Activated CD4-positive, alpha-beta T cell treated with anti-CD3 and anti-CD28 coated beads for 4 hours (primary cell): ENCODE measurements around the gene TCAF1.
"Not testable (repeated sequence)": the region's sequence is repeated elsewhere in the genome, so short reads cannot be mapped to it uniquely, and the experiment has no call there.

Source experiments
- DNase-seq, 2 donors: peaks; one replicate each; pipeline ENCODE4 v3.0.0-alpha.2; 2020

Gene TCAF1

GRCh38 chr7:143902332-143902899 is 440 bp upstream of the TCAF1 start:
- no peak for DNase-seq

GRCh38 chr7:143901332-143901667 is 676 bp downstream of the TCAF1 start:
- DNase-seq, result peak in 1 of 2 donors; percentile 12

- DNase-seq, result no peak
Observed at GRCh38 chr7:143900230-143900766, 1.7 kb downstream of the TCAF1 start.

- DNase-seq, result no peak
Observed at GRCh38 chr7:143898810-143899209, 3.2 kb downstream of the TCAF1 start.

- no peak for DNase-seq
Observed at GRCh38 chr7:143896667-143897066, 5.3 kb downstream of the TCAF1 start.

GRCh38 chr7:143892527-143893300 is 9.3 kb downstream of the TCAF1 start:
- peak in 1 of 2 donors; percentile 23 for DNase-seq

- DNase-seq, result no peak
Observed at GRCh38 chr7:143891457-143891856, 10.5 kb downstream of the TCAF1 start.

- no peak for DNase-seq
Observed at GRCh38 chr7:143890558-143890957, 11.4 kb downstream of the TCAF1 start.

- no peak for DNase-seq
Observed at GRCh38 chr7:143889068-143889467, 12.9 kb downstream of the TCAF1 start.

- no peak for DNase-seq
Observed at GRCh38 chr7:143886826-143887477, 15.0 kb downstream of the TCAF1 start.

- DNase-seq, result no peak
Observed at GRCh38 chr7:143885951-143886350, 16.0 kb downstream of the TCAF1 start.

GRCh38 chr7:143884969-143885559 is 16.9 kb downstream of the TCAF1 start:
- no peak for DNase-seq

- DNase-seq, result no peak
Observed at GRCh38 chr7:143884241-143884968, 17.6 kb downstream of the TCAF1 start.

- no peak for DNase-seq
Observed at GRCh38 chr7:143882604-143883078, 19.3 kb downstream of the TCAF1 start.

GRCh38 chr7:143882020-143882603 is 19.9 kb downstream of the TCAF1 start:
- DNase-seq, result no peak

GRCh38 chr7:143878884-143879283 is 23.1 kb downstream of the TCAF1 start:
- no peak for DNase-seq

GRCh38 chr7:143877098-143877497 is 24.9 kb downstream of the TCAF1 start:
- DNase-seq, result no peak

- DNase-seq, result no peak
Observed at GRCh38 chr7:143876218-143876617, 25.8 kb downstream of the TCAF1 start.

GRCh38 chr7:143873242-143873641 is 28.7 kb downstream of the TCAF1 start:
- DNase-seq, result not testable (repeated sequence)

GRCh38 chr7:143871534-143871933 is 30.4 kb downstream of the TCAF1 start:
- DNase-seq, result not testable (repeated sequence)

- DNase-seq, result not testable (repeated sequence)
Observed at GRCh38 chr7:143857994-143858393, 44.0 kb downstream of the TCAF1 start.

GRCh38 chr7:143855443-143855842 is 46.5 kb downstream of the TCAF1 start:
- DNase-seq, result not testable (repeated sequence)
